ENCODE data around the gene OSR1.

GRCh38 chr2:19365126-19365525, 6.7 kb upstream of the OSR1 start:
- TF ChIP-seq CTCF (IDR thresholded peaks at IDR 0.05) (no peak), SMC3 (IDR thresholded peaks at IDR 0.05; ENCODE audit: low read depth, low read length) (no peak), FOXM1 (IDR thresholded peaks at IDR 0.05; ENCODE audit: low read depth) (no peak)

Data from SK-N-SH (cell line).